GM18502 (cell line): Measurements from ENCODE around the gene PIP4K2C.
"Not testable (repeated sequence)": the region's sequence is repeated elsewhere in the genome, so short reads cannot be mapped to it uniquely, and the experiment has no call there.

ENCODE experiments used
- ATAC-seq: cut with Tn5 transposase; IDR thresholded peaks from one replicate; pipeline ENCODE4 v1.9.1; 2021; ENCODE audit warnings: mild to moderate bottlenecking; ENCODE audit not compliant: unreplicated experiment, poor library complexity

Gene PIP4K2C

GRCh38 chr12:57630891-57631433, 40.0 kb downstream of the PIP4K2C start:
- ATAC-seq: no peak

DNA sequence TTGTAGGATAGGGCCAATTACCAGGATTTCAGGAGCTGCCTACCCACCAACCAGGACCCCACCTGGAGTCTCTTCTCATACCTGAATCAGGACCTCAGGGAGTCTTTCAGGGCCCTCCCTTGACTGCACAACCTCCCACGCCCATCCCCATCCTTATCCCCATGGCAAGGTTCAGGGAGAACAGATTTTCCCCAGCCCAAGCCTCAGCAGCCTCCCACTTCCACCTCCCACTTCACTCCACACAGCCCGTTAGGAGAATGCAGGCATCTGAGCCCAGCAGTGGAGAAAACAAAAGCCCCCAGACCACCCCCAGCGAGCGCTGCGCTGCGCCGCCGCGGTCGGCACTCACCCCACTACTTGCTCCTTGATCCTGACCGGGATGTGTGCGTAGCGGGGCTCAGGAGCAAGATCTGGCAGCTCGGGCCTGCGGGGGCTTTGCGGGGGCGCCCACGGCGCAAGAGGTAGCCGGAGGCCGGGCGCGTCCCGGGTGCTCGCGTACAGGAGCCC, 40.6 kb downstream of the PIP4K2C start:
- no peak for ATAC-seq

- ATAC-seq: peak; percentile 4
Measured at GRCh38 chr12:57632073-57632957, 41.3 kb downstream of the PIP4K2C start.

DNA sequence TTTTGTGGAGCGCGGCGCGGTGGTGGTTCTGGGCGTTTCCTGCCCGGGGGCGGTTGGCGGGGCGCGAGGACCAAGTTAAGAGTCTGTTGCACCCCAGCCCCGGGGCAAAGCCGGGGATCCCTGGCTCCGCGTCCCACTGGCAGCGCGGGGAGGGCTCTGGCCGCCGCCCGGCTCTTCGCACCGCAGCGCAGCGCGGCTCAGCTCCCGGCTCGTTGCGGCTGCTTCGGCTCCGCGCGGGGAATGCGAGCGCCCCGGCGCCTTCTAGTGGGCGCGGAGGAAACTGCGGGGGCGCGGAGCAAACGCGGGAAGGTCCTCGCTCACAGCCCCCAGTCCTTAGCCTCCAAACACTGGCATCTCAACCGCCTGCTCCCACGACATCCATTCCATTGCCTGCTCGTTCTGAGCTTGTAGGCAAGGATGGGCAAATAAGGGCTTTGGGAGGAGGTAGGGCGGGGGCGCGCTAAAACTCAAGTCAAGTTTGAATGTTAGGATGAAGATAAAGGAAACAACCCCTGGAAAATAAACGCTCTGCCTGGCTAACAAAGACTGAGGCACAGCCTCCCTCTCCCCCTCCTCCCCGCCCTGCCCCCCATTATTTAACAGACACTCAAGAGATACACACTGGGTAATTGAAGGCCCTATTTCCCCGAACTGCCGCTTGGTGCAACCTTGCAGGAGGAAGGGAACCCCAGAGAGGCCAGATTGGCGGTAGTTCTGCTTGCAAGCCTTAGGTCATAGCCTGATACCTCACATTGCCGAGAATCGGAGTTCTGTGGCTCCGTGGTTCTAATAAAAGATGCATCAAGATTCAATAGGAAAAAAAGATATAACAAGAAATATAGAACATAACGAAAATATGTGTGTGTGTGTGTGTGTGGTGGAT, 42.2 kb downstream of the PIP4K2C start, which contains the start of gene B4GALNT1:
TSS of gene B4GALNT1 (minus strand) at position 244 of the 883 bp plus-strand sequence. CDS start 1,069 bp downstream, outside the sequence.
- ATAC-seq: peak; percentile 80

- ATAC-seq: not testable (repeated sequence)
Measured at GRCh38 chr12:57636731-57637130, 45.7 kb downstream of the PIP4K2C start.

- no peak for ATAC-seq
Measured at GRCh38 chr12:57637364-57637763, 46.4 kb downstream of the PIP4K2C start.

DNA sequence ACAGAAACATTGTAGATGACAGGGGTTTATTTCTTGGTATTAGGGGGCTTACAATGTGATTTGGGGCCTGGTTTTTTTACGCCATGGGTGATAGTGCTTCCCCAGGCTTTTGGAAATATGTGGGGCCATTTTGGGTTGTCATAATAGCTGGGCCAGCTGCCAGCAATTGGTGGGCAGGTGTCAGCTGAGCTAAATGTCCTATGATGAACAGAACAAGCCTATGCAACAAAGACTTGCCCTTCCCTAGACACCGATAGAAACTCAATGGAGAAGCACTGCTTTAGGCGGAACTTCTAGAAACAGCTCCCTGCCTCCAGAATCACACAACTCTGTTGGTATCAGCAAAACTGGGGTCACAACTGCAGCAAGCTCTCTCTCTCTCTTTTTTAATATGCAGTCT, 47.1 kb downstream of the PIP4K2C start:
- ATAC-seq: no peak

- ATAC-seq: no peak
Measured at GRCh38 chr12:57640175-57641042, 49.4 kb downstream of the PIP4K2C start.

DNA sequence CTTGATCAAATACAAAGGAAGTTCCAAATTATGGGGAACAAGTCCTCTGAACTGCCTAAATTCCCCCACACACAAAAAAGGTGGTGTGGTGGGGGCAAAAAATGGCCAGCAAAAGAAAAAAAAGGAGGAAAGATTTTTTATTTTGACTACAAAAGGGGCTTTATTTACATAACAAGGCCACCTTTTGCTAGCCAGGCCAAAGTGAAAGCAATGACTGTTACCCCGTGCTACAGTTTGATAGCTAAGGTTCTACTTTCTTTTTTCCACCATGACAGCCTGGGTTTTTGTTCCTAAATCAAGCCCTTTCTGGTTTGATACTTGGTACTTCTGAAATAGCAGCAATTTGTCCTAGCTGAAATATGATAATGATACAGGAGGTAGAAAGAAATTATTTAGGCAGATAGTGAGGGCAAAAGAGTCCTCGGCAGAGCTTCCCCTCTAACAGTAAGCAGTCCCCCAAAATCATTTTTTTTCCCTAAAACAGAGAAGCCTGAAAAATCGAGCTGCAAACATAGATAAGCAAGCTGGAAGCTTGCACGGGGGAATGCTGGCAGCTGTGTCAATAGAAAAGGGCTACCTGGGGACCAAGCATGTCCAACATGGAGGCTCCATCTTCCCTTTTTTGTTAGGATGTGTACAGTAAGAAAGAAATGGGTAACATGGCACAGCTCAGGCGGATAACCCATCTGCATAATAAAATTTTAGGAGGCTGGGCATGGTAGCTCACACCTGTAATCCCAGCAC, 50.9 kb downstream of the PIP4K2C start:
- no peak for ATAC-seq

DNA sequence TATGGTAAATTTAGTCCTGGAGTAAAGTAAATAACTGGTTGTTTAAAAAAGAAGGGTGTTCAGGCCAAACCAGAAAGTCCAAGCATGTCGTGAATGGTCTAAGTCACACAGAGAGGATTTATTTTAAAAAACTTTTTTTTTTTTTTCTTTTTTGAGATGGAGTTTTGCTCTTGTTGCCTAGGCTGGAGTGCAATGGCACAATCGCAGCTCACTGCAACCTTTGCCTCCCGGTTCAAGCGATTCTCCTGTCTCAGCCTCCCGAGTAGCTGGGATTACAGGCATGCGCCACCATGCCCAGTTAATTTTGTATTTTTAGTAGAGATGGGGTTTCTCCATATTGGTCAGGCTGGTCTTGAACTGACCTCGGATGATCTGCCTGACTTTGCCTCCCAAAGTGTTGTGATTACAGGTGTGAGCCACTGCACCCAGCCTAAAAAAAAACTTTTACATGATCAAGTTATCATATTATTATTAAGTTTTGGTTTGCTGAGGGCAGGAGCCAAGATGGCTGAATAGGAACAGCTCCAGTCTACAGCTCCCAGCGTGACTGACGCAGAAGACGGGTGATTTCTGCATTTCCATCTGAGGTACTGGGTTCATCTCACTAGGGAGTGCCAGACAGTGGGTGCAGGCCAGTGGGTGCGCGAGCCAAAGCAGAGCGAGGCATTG, 55.1 kb downstream of the PIP4K2C start:
- not testable (repeated sequence) for ATAC-seq

DNA sequence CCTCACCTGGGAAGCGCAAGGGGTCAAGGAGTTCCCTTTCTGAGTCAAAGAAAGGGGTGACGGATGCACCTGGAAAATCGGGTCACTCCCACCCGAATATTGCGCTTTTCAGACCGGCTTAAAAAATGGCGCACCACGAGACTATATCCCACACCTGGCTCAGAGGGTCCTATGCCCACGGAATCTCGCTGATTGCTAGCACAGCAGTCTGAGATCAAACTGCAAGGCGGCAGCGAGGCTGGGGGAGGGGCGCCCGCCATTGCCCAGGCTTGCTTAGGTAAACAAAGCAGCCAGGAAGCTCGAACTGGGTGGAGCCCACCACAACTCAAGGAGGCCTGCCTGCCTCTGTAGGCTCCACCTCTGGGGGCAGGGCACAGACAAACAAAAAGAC, 55.7 kb downstream of the PIP4K2C start:
- not testable (repeated sequence) for ATAC-seq
